Neural cell (in vitro differentiated cells): Measurements from ENCODE around the gene RDH14. TPM values are rescaled to one million over a fixed set of nuclear protein-coding genes. Genes with fewer than 3 reads are reported as not detected.

Experiments used
- H2AFZ ChIP-seq: fragments of 200-600, 300-800 bp; sonication (generic), shearing (Covaris generic); 2 replicates; pipeline ENCODE4 v1.6.0; 2014; ENCODE audit warnings: low read depth, mild to moderate bottlenecking, antibody characterized with exemption, low read length, moderate library complexity
- H3F3A ChIP-seq: fragments of 200-600 bp; shearing (Covaris generic); 2 replicates; pipeline ENCODE4 v1.6.1; 2016; ENCODE audit warnings: mild to moderate bottlenecking, moderate library complexity, mixed read lengths, antibody characterized with exemption, low read length; ENCODE audit not compliant: insufficient read depth, poor library complexity, severe bottlenecking
- H3K27ac ChIP-seq: fragments of 200-600, 300-800 bp; sonication (generic), shearing (Covaris generic); 2 replicates; pipeline ENCODE4 v1.5.1; 2014; ENCODE audit warnings: mild to moderate bottlenecking, low read length, moderate library complexity
- H3K27me3 ChIP-seq: fragments of 300-800, 200-600 bp; sonication (generic), shearing (Covaris generic); 2 replicates; pipeline ENCODE4 v1.6.0; 2014; ENCODE audit warnings: mild to moderate bottlenecking, low read depth, low read length, moderate library complexity; ENCODE audit not compliant: insufficient read depth
- H3K36me3 ChIP-seq: fragments of 300-800, 200-600 bp; sonication (generic), shearing (Covaris generic); 2 replicates; pipeline ENCODE4 v1.5.1; 2014; ENCODE audit warnings: mild to moderate bottlenecking, antibody characterized with exemption, low read length, moderate library complexity; ENCODE audit not compliant: insufficient read depth
- H3K4me2 ChIP-seq: fragments of 300-800, 200-600 bp; sonication (generic), shearing (Covaris generic); 2 replicates; pipeline ENCODE4 v1.6.0; 2014; ENCODE audit warnings: mild to moderate bottlenecking, low read length
- H3K4me3 ChIP-seq: fragments of 300-800, 200-600 bp; sonication (generic), shearing (Covaris generic); 2 replicates; pipeline ENCODE4 v1.5.1; 2014; ENCODE audit warnings: mild to moderate bottlenecking, low read length, moderate library complexity
- H3K79me2 ChIP-seq: fragments of 200-600 bp; shearing (Covaris generic); replicated peaks from 2 replicates; pipeline ENCODE4 v1.6.0; 2014; ENCODE audit warnings: mild to moderate bottlenecking, low read length, moderate library complexity; ENCODE audit not compliant: insufficient read depth
- H3K9ac ChIP-seq: fragments of 300-800, 200-600 bp; sonication (generic), shearing (Covaris generic); 2 replicates; pipeline ENCODE4 v1.6.1; 2016; ENCODE audit warnings: mild to moderate bottlenecking, low read length, mixed read lengths
- H3K9me2 ChIP-seq: fragments of 200-600 bp; shearing (Covaris generic); 2 replicates; pipeline ENCODE4 v1.6.1; 2016; ENCODE audit warnings: mild to moderate bottlenecking, low read length, mixed read lengths; ENCODE audit not compliant: insufficient read depth
- H3K9me3 ChIP-seq: fragments of 200-600, 300-800 bp; sonication (generic), shearing (Covaris generic); 2 replicates; pipeline ENCODE4 v1.6.1; 2016; ENCODE audit warnings: mild to moderate bottlenecking, mixed run types, low read length, moderate library complexity, mixed read lengths
- H4K20me1 ChIP-seq: fragments of 200-600 bp; shearing (Covaris generic); 2 replicates; pipeline ENCODE4 v1.6.1; 2016; ENCODE audit warnings: mild to moderate bottlenecking, mixed run types; ENCODE audit not compliant: insufficient read depth
- EP300 ChIP-seq: fragments of 450-650 bp; conservative IDR thresholded peaks from 2 replicates; pipeline ENCODE4 v1.6.1; 2014; ENCODE audit warnings: antibody characterized with exemption, mild to moderate bottlenecking, moderate library complexity; ENCODE audit not compliant: poor library complexity, severe bottlenecking
- EZH2 ChIP-seq: fragments of 200-600, 300-800 bp; shearing (Covaris generic), sonication (generic); IDR thresholded peaks from 2 replicates; pipeline ENCODE4 v1.6.1; 2014; ENCODE audit warnings: antibody characterized with exemption, low read length, borderline replicate concordance, mild to moderate bottlenecking; ENCODE audit not compliant: insufficient read depth, poor library complexity, severe bottlenecking
- MXI1 ChIP-seq: fragments of 450-650 bp; conservative IDR thresholded peaks from 2 replicates; pipeline ENCODE4 v1.6.1; 2014; ENCODE audit warnings: antibody characterized with exemption, mild to moderate bottlenecking; ENCODE audit not compliant: poor library complexity, severe bottlenecking
- POLR2AphosphoS5 ChIP-seq: IDR thresholded peaks from 2 replicates; pipeline ENCODE4 v1.6.1; 2012
- RAD21 ChIP-seq: fragments of 450-650 bp; conservative IDR thresholded peaks from 2 replicates; pipeline ENCODE4 v1.6.1; 2014; ENCODE audit warnings: antibody characterized with exemption, mild to moderate bottlenecking, moderate library complexity
- SMC3 ChIP-seq: fragments of 450-650 bp; conservative IDR thresholded peaks from 2 replicates; pipeline ENCODE4 v1.6.1; 2014; ENCODE audit warnings: antibody characterized with exemption, mild to moderate bottlenecking, moderate library complexity; ENCODE audit not compliant: poor library complexity
- TAF1 ChIP-seq: IDR thresholded peaks from 2 replicates; pipeline ENCODE4 v1.6.1; 2012; ENCODE audit warnings: low read depth
- polyA plus RNA-seq: library from polyadenylated mRNA; depleted of rRNA; stranded (reverse); fragments of >200 nt; gene quantifications from 2 replicates; pipeline ENCODE4 v1.2.3, GENCODE V29; 2014
- TF ChIP-seq, protein P1 (sequence below): IDR thresholded peaks from 2 replicates; pipeline ENCODE4 v1.6.1; 2012; ENCODE audit warnings: borderline replicate concordance

Gene RDH14
- polyA plus RNA-seq, 1 donor from 2014 or later: 29.4 TPM

DNA sequence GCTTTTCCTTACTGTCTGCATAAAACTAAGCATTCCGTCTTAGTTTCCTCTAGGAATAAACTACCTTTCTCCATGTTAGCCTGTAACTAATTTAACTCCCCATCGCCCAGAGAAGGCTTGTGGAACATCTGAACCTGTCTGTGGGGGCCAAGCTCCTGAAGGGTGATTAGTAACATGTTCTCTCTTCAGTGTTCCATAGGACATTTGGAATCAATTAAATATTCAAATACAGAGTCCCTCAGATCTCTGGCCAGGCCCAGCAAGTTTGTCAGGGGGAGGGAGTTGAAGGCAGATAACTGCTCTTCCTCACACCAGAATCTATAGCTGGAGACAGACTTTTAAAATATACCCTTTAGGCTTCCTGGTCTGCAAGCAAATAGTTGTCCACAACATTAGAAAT is 8.8 kb downstream of the RDH14 start:
- H3K9ac ChIP-seq: no peak overlapping the region
- H3K36me3 ChIP-seq: no peaks in the 10 kb centered on the region
- H3K27me3 ChIP-seq: no peaks in the 10 kb centered on the region
- H4K20me1 ChIP-seq: no peaks in the 10 kb centered on the region
- no peak overlapping the region for H3K27ac ChIP-seq
- H2AFZ ChIP-seq: no peak overlapping the region
- H3K9me3 ChIP-seq: no peaks in the 10 kb centered on the region
- no peaks in the 10 kb centered on the region for H3F3A ChIP-seq
- no peak overlapping the region for H3K4me2 ChIP-seq
- no peak overlapping the region for H3K4me3 ChIP-seq
- TF ChIP-seq EZH2: no peak
- TF ChIP-seq, protein P1, sequence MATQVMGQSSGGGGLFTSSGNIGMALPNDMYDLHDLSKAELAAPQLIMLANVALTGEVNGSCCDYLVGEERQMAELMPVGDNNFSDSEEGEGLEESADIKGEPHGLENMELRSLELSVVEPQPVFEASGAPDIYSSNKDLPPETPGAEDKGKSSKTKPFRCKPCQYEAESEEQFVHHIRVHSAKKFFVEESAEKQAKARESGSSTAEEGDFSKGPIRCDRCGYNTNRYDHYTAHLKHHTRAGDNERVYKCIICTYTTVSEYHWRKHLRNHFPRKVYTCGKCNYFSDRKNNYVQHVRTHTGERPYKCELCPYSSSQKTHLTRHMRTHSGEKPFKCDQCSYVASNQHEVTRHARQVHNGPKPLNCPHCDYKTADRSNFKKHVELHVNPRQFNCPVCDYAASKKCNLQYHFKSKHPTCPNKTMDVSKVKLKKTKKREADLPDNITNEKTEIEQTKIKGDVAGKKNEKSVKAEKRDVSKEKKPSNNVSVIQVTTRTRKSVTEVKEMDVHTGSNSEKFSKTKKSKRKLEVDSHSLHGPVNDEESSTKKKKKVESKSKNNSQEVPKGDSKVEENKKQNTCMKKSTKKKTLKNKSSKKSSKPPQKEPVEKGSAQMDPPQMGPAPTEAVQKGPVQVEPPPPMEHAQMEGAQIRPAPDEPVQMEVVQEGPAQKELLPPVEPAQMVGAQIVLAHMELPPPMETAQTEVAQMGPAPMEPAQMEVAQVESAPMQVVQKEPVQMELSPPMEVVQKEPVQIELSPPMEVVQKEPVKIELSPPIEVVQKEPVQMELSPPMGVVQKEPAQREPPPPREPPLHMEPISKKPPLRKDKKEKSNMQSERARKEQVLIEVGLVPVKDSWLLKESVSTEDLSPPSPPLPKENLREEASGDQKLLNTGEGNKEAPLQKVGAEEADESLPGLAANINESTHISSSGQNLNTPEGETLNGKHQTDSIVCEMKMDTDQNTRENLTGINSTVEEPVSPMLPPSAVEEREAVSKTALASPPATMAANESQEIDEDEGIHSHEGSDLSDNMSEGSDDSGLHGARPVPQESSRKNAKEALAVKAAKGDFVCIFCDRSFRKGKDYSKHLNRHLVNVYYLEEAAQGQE: no peak
- TF ChIP-seq POLR2AphosphoS5: no peak
- no peak for TF ChIP-seq EP300
- TF ChIP-seq MXI1: no peak
- no peak for TF ChIP-seq SMC3
- H3K79me2 ChIP-seq: no peaks in the 10 kb centered on the region
- H3K9me2 ChIP-seq: no peaks in the 10 kb centered on the region

DNA sequence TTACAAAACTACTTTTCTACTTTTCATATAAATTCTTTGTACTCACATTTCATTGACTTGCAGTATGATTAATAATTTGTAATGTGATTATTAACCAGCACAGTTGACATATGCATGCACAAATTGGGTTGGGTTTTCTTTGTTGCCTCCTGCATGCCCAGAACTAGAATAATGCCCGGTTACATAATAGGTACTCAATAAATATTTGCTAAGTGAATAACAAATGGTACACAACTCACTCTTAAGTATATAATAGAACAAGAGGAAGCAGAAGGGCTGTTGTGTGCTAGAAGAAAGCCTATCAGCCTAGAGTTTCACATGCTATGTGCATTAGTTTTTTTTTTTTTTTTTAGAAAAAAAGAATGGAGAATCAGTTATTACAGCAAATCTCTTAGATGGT is 9.3 kb downstream of the RDH14 start:
- TF ChIP-seq RAD21 (no peak), EP300 (no peak), TAF1 (no peak)
- TF ChIP-seq, protein P1: no peak
- Histone ChIP-seq H3K4me3 (no peak overlapping the region), H3K9me2 (no peaks in the 10 kb centered on the region), H3K27me3 (no peaks in the 10 kb centered on the region), H3K4me2 (no peak overlapping the region), H3K79me2 (no peaks in the 10 kb centered on the region), H3K27ac (no peak overlapping the region), H2AFZ (no peak overlapping the region), H3K9me3 (no peaks in the 10 kb centered on the region), H3K9ac (no peak overlapping the region), H3F3A (no peaks in the 10 kb centered on the region), H4K20me1 (no peaks in the 10 kb centered on the region), H3K36me3 (no peaks in the 10 kb centered on the region)
